Nephron (organoid): Measurements from ENCODE around the gene PRRG2.
"Not testable (repeated sequence)": the region's sequence is repeated elsewhere in the genome, so short reads cannot be mapped to it uniquely, and the experiment has no call there.

Experiments used
- H3K27ac Mint-ChIP-seq, 3 experiments: 2 replicates each; pipeline ENCODE4 v1.8.0; 2020; ENCODE audit warnings: mixed read lengths in 3 of 3, mild to moderate bottlenecking in 2 of 3, moderate library complexity in 1 of 3
- H3K27me3 Mint-ChIP-seq: 2 replicates; pipeline ENCODE4 v1.8.0; 2021; ENCODE audit warnings: low read depth, mild to moderate bottlenecking, moderate library complexity, mixed read lengths
- H3K36me3 Mint-ChIP-seq: 2 replicates; pipeline ENCODE4 v1.8.0; 2020; ENCODE audit warnings: low read depth, mixed read lengths
- H3K4me1 Mint-ChIP-seq: 2 replicates; pipeline ENCODE4 v1.8.0; 2020; ENCODE audit warnings: mixed read lengths
- H3K4me3 Mint-ChIP-seq, 3 experiments: 2 replicates each; pipeline ENCODE4 v1.8.0; 2020; ENCODE audit warnings: mild to moderate bottlenecking in 3 of 3, mixed read lengths in 3 of 3, moderate library complexity in 2 of 3
- H3K9me3 Mint-ChIP-seq: 2 replicates; pipeline ENCODE4 v1.8.0; 2020; ENCODE audit warnings: mixed read lengths
- TF ChIP-seq, protein P1 (sequence below), 3 experiments: fragments of 200-600 bp; sonication (generic); IDR thresholded peaks; one replicate each; pipeline ENCODE4 v1.5.0; 2021; ENCODE audit warnings: antibody characterized with exemption in 3 of 3; ENCODE audit not compliant: unreplicated experiment in 3 of 3

The PRRG2 gene

GRCh38 chr19:49632576-49632975 lies 51.5 kb downstream of the PRRG2 start:
- Mint-ChIP-seq H3K9me3 (no peaks in the 10 kb centered on the region), H3K36me3 (peaks cover 16% of the 10 kb centered on the region)

DNA sequence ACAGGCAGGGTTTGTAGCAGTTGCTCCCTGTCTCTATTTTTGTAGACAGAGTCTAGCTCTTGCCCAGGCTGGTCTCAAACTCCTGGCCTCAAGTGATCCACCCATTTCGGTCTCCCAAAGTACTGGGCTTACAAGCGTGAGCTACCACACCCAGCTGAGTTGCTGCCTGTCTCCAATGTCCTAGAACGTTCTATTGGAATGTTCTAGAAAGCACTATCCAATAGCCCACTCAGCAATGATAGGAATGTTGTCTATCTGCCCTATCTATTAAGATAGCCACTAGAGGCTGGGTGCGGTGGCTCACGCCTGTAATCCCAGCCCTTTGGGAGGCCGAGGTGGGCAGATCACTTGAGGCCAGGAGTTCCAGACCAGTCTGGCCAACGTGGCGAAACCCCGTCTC lies 52.2 kb downstream of the PRRG2 start:
- H3K27me3 Mint-ChIP-seq, result peaks cover 14% of the 10 kb centered on the region
- H3K27ac Mint-ChIP-seq, H3K36me3 Mint-ChIP-seq, H3K9me3 Mint-ChIP-seq, H3K4me3 Mint-ChIP-seq: not testable (repeated sequence)
- H3K4me1 Mint-ChIP-seq, result peaks cover 29% of the 10 kb centered on the region

More at GRCh38 chr19:49632576-49632975, 51.5 kb downstream of the PRRG2 start:
- peaks cover 23% of the 10 kb centered on the region for H3K4me1 Mint-ChIP-seq
- H3K4me3 Mint-ChIP-seq, result no peak overlapping the region
- H3K27me3 Mint-ChIP-seq, result peaks cover 11% of the 10 kb centered on the region
- TF ChIP-seq, protein P1, sequence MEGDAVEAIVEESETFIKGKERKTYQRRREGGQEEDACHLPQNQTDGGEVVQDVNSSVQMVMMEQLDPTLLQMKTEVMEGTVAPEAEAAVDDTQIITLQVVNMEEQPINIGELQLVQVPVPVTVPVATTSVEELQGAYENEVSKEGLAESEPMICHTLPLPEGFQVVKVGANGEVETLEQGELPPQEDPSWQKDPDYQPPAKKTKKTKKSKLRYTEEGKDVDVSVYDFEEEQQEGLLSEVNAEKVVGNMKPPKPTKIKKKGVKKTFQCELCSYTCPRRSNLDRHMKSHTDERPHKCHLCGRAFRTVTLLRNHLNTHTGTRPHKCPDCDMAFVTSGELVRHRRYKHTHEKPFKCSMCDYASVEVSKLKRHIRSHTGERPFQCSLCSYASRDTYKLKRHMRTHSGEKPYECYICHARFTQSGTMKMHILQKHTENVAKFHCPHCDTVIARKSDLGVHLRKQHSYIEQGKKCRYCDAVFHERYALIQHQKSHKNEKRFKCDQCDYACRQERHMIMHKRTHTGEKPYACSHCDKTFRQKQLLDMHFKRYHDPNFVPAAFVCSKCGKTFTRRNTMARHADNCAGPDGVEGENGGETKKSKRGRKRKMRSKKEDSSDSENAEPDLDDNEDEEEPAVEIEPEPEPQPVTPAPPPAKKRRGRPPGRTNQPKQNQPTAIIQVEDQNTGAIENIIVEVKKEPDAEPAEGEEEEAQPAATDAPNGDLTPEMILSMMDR (IDR thresholded peaks at IDR 0.05; ENCODE audit: unreplicated experiment in 3 of 3), result no peak
- H3K27ac Mint-ChIP-seq, result no peak overlapping the region

- Mint-ChIP-seq H3K36me3 (no peaks in the 10 kb centered on the region), H3K27me3 (peaks cover 14% of the 10 kb centered on the region), H3K4me3 (peak overlapping the region; percentile 25 to 69 (median 58)), H3K9me3 (no peaks in the 10 kb centered on the region), H3K27ac (peak overlapping the region; percentile 54 to 76 (median 74)), H3K4me1 (peaks cover 44% of the 10 kb centered on the region)
- TF ChIP-seq, protein P1 (IDR thresholded peaks at IDR 0.05; ENCODE audit: unreplicated experiment in 3 of 3), result no peak
Observed at GRCh38 chr19:49635530-49636232, 54.6 kb downstream of the PRRG2 start.

- Mint-ChIP-seq H3K4me1 (peaks cover 42% of the 10 kb centered on the region), H3K27ac (peak overlapping the region; percentile 54 to 76 (median 74)), H3K4me3 (peak overlapping the region; percentile 38 to 69 (median 58)), H3K27me3 (peaks cover 14% of the 10 kb centered on the region), H3K36me3 (no peaks in the 10 kb centered on the region), H3K9me3 (no peaks in the 10 kb centered on the region)
- TF ChIP-seq, protein P1 (IDR thresholded peaks at IDR 0.05; ENCODE audit: unreplicated experiment in 3 of 3), result no peak
Observed at GRCh38 chr19:49636233-49636932, 55.3 kb downstream of the PRRG2 start.

GRCh38 chr19:49637821-49638738 lies 57.0 kb downstream of the PRRG2 start:
- H3K27me3 Mint-ChIP-seq, result peaks cover 14% of the 10 kb centered on the region
- H3K9me3 Mint-ChIP-seq, result no peaks in the 10 kb centered on the region
- no peaks in the 10 kb centered on the region for H3K36me3 Mint-ChIP-seq
- H3K4me1 Mint-ChIP-seq, result peaks cover 55% of the 10 kb centered on the region
- peak overlapping the region; percentile 85 to 94 (median 86) for H3K4me3 Mint-ChIP-seq
- peak overlapping the region; percentile 97 to 100 (median 98) for H3K27ac Mint-ChIP-seq
- TF ChIP-seq, protein P1 (IDR thresholded peaks at IDR 0.05; ENCODE audit: unreplicated experiment in 3 of 3), result no peak
